ENCODE results near the gene JAG2. TPM values are rescaled to one million over a fixed set of nuclear protein-coding genes. Genes with fewer than 3 reads are reported as not detected.

JAG2 gene
- total and polyA plus RNA-seq, 2 experiments from 2014 or later: 1.5 TPM; not detected in 1

- Histone ChIP-seq H3K9me3 (ENCODE audit: low read depth) (no peaks in the 10 kb centered on the region), H3K27ac (peak overlapping the region; percentile 60), H3K9ac (peak overlapping the region; percentile 94), H4K20me1 (ENCODE audit: insufficient read depth) (no peaks in the 10 kb centered on the region), H3K36me3 (ENCODE audit: low read depth) (no peaks in the 10 kb centered on the region), H3K27me3 (replicated peaks; ENCODE audit: insufficient read depth) (no peaks in the 10 kb centered on the region), H3K4me1 (ENCODE audit: insufficient read depth) (peaks cover 33% of the 10 kb centered on the region), H3K9me2 (ENCODE audit: insufficient read depth) (no peaks in the 10 kb centered on the region), H3K4me2 (ENCODE audit: unreplicated experiment) (peak overlapping the region; percentile 90), H2AFZ (peak overlapping the region; percentile 67; the same call in 1 of the 2 replicates), H3K79me2 (ENCODE audit: insufficient read depth) (no peaks in the 10 kb centered on the region), H3F3A (ENCODE audit: insufficient read depth) (peaks cover 11% of the 10 kb centered on the region), H3K4me3 (peak overlapping the region; percentile 93)
- 37 to 43% methylated on average over 24 to 25 of the region's 25 CpGs for WGBS, 2 experiments (ENCODE audit: low coverage in 1 of 2, low lambda C conversion rate in 2 of 2, missing lambda C conversion rate in 2 of 2)
- TF ChIP-seq EZH2phosphoT487 (IDR thresholded peaks at IDR 0.05; ENCODE audit: insufficient read depth, low read depth) (no peak), EZH2 (IDR thresholded peaks at IDR 0.05; ENCODE audit: insufficient read depth, poor library complexity, severe bottlenecking) (no peak)
- peak; percentile 61 for DNase-seq
- in situ Hi-C loops (cut with MboI): no loop called here
Measured at GRCh38 chr14:105092171-105093037, 76.2 kb downstream of the JAG2 start.

- Histone ChIP-seq H3K9ac (peak overlapping the region; percentile 94), H3K4me3 (peak overlapping the region; percentile 93), H3K4me1 (ENCODE audit: insufficient read depth) (peaks cover 33% of the 10 kb centered on the region), H2AFZ (no peak overlapping the region), H3F3A (ENCODE audit: insufficient read depth) (peaks cover 11% of the 10 kb centered on the region), H3K36me3 (ENCODE audit: low read depth) (no peaks in the 10 kb centered on the region), H3K9me2 (ENCODE audit: insufficient read depth) (no peaks in the 10 kb centered on the region), H3K27ac (peak overlapping the region; percentile 60), H4K20me1 (ENCODE audit: insufficient read depth) (no peaks in the 10 kb centered on the region), H3K79me2 (ENCODE audit: insufficient read depth) (no peaks in the 10 kb centered on the region), H3K4me2 (ENCODE audit: unreplicated experiment) (peak overlapping the region; percentile 90), H3K9me3 (ENCODE audit: low read depth) (no peaks in the 10 kb centered on the region), H3K27me3 (replicated peaks; ENCODE audit: insufficient read depth) (no peaks in the 10 kb centered on the region)
- no peak for TF ChIP-seq EZH2phosphoT487 (IDR thresholded peaks at IDR 0.05; ENCODE audit: insufficient read depth, low read depth)
- TF ChIP-seq EZH2 (IDR thresholded peaks at IDR 0.05; ENCODE audit: insufficient read depth, poor library complexity, severe bottlenecking): no peak
- 25 to 35% methylated on average over 10 to 15 of the region's 19 CpGs for WGBS, 2 experiments (ENCODE audit: low coverage in 1 of 2, low lambda C conversion rate in 2 of 2, missing lambda C conversion rate in 2 of 2)
- peak; percentile 83 for DNase-seq
- in situ Hi-C loops (cut with MboI): no loop called here
Measured at GRCh38 chr14:105091517-105092170, 76.9 kb downstream of the JAG2 start.

GRCh38 chr14:105091054-105091516, 77.5 kb downstream of the JAG2 start:
- 83 to 86% methylated on average over 8 to 9 of the region's 9 CpGs for WGBS, 2 experiments (ENCODE audit: low coverage in 1 of 2, low lambda C conversion rate in 2 of 2, missing lambda C conversion rate in 2 of 2)
- no peak overlapping the region for H3K9ac ChIP-seq
- H3K27ac ChIP-seq: peak overlapping the region; percentile 60; the same call in 1 of the 2 replicates
- no peaks in the 10 kb centered on the region for H3K9me2 ChIP-seq (ENCODE audit: insufficient read depth)
- H3K27me3 ChIP-seq (replicated peaks; ENCODE audit: insufficient read depth): no peaks in the 10 kb centered on the region
- peaks cover 33% of the 10 kb centered on the region for H3K4me1 ChIP-seq (ENCODE audit: insufficient read depth)
- H3K36me3 ChIP-seq (ENCODE audit: low read depth): no peaks in the 10 kb centered on the region
- DNase-seq: peak; percentile 33
- peak overlapping the region; percentile 90 for H3K4me2 ChIP-seq (ENCODE audit: unreplicated experiment)
- peaks cover 11% of the 10 kb centered on the region for H3F3A ChIP-seq (ENCODE audit: insufficient read depth)
- H3K4me3 ChIP-seq: no peak overlapping the region
- in situ Hi-C loops (cut with MboI): no loop called here
- no peaks in the 10 kb centered on the region for H4K20me1 ChIP-seq (ENCODE audit: insufficient read depth)
- no peaks in the 10 kb centered on the region for H3K9me3 ChIP-seq (ENCODE audit: low read depth)
- H3K79me2 ChIP-seq (ENCODE audit: insufficient read depth): no peaks in the 10 kb centered on the region
- no peak overlapping the region for H2AFZ ChIP-seq
- TF ChIP-seq EZH2 (IDR thresholded peaks at IDR 0.05; ENCODE audit: insufficient read depth, poor library complexity, severe bottlenecking): no peak

Small RNA genes lying within 50 kb of the gene (microRNA-seq; reads per million reads assigned to microRNA genes)
- gene MIR6765 (ENCODE audit: borderline number of aligned reads): not detected

Small RNA genes lying within 50 kb of the gene (small RNA-seq; reads per million reads assigned to genes)
- gene AL512356.2 (ENCODE audit: low read depth, low replicate concordance) (not detected), gene MIR6765 (ENCODE audit: low read depth, low replicate concordance) (not detected)

Other genes with a start within 250 kb of the JAG2 start
- gene PLD4, start 243.9 kb downstream of the JAG2 start, total RNA-seq (2014; rRNA removed; shearing (Covaris generic)): not detected in 2 replicates
- not detected in 2 replicates for gene PLD4, start 243.9 kb downstream of the JAG2 start, polyA plus RNA-seq (2016; fragmentation: Nextera tagmentation; extraction: Ambion mirVana)
- 58.0 and 64.9 TPM in 2 replicates for gene AHNAK2, start 190.4 kb downstream of the JAG2 start, total RNA-seq (2014; rRNA removed; shearing (Covaris generic))
- 38.3 and 38.9 TPM in 2 replicates for gene AHNAK2, start 190.4 kb downstream of the JAG2 start, polyA plus RNA-seq (2016; fragmentation: Nextera tagmentation; extraction: Ambion mirVana)
- 10.4 and 13.5 TPM in 2 replicates for gene CLBA1, start 183.0 kb downstream of the JAG2 start, total RNA-seq (2014; rRNA removed; shearing (Covaris generic))
- 7.7 and 11.5 TPM in 2 replicates for gene CLBA1, start 183.0 kb downstream of the JAG2 start, polyA plus RNA-seq (2016; fragmentation: Nextera tagmentation; extraction: Ambion mirVana)
- 25.5 and 27.5 TPM in 2 replicates for gene CDCA4, start 147.7 kb downstream of the JAG2 start, total RNA-seq (2014; rRNA removed; shearing (Covaris generic))
- 24.0 and 26.8 TPM in 2 replicates for gene CDCA4, start 147.7 kb downstream of the JAG2 start, polyA plus RNA-seq (2016; fragmentation: Nextera tagmentation; extraction: Ambion mirVana)
- gene GPR132, start 103.3 kb downstream of the JAG2 start, total RNA-seq (2014; rRNA removed; shearing (Covaris generic)): not detected in 2 replicates
- gene GPR132, start 103.3 kb downstream of the JAG2 start, polyA plus RNA-seq (2016; fragmentation: Nextera tagmentation; extraction: Ambion mirVana): not detected in 2 replicates
- 6.3 and 8.6 TPM in 2 replicates for gene NUDT14, start 12.5 kb upstream of the JAG2 start, total RNA-seq (2014; rRNA removed; shearing (Covaris generic))
- 10.8 and 12.4 TPM in 2 replicates for gene NUDT14, start 12.5 kb upstream of the JAG2 start, polyA plus RNA-seq (2016; fragmentation: Nextera tagmentation; extraction: Ambion mirVana)
- gene BTBD6, start 79.8 kb upstream of the JAG2 start, total RNA-seq (2014; rRNA removed; shearing (Covaris generic)): 74.9 and 77.5 TPM in 2 replicates
- gene BTBD6, start 79.8 kb upstream of the JAG2 start, polyA plus RNA-seq (2016; fragmentation: Nextera tagmentation; extraction: Ambion mirVana): 5.3 and 5.9 TPM in 2 replicates
- gene BRF1, start 132.2 kb upstream of the JAG2 start, total RNA-seq (2014; rRNA removed; shearing (Covaris generic)): 27.0 and 47.8 TPM in 2 replicates
- 10.5 and 11.0 TPM in 2 replicates for gene BRF1, start 132.2 kb upstream of the JAG2 start, polyA plus RNA-seq (2016; fragmentation: Nextera tagmentation; extraction: Ambion mirVana)
- gene PACS2, start 146.0 kb upstream of the JAG2 start, total RNA-seq (2014; rRNA removed; shearing (Covaris generic)): 36.7 and 39.7 TPM in 2 replicates
- gene PACS2, start 146.0 kb upstream of the JAG2 start, polyA plus RNA-seq (2016; fragmentation: Nextera tagmentation; extraction: Ambion mirVana): 9.9 and 10.0 TPM in 2 replicates
- 0.13 and 0.43 TPM in 2 replicates for gene TEX22, start 229.8 kb upstream of the JAG2 start, total RNA-seq (2014; rRNA removed; shearing (Covaris generic))
- 0.27 and 0.46 TPM in 2 replicates for gene TEX22, start 229.8 kb upstream of the JAG2 start, polyA plus RNA-seq (2016; fragmentation: Nextera tagmentation; extraction: Ambion mirVana)

Measured in GM23248 (cell line).